Measurements from ENCODE around the gene PVALEF. TPM values are rescaled to one million over a fixed set of nuclear protein-coding genes. Genes with fewer than 3 reads are reported as not detected.

Gene PVALEF
- total and polyA plus RNA-seq, 2 donors (not counting 1 experiment from before 2014, with no cell fraction given) = not detected

DNA sequence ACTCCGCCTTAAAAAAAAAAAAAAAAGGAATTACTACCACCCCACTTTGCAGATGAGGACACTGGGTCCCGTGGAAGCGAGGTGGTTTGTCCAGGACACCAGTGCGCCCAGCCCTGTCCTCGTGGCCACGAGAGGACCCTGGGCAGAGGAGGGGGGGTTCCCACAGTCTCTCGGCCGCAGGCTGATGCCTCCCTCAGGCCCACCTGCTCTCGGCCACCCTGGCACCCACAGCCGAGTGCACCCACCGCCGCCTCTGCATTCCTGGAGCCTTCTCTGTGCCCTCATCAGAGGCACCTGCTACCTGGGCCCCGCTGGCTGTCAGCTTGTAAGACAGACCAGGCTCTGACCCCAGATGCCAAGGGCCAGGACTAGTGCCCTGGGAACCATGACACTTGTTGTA lies 28.1 kb upstream of the PVALEF start:
- H3K27ac ChIP-seq (ENCODE audit: insufficient read depth, low read length) = no peak overlapping the region
- no peak overlapping the region for H3K4me3 ChIP-seq (replicated peaks in 1 of 4; ENCODE audit: control extremely low read depth in 1 of 4, insufficient read depth in 1 of 4, low read depth in 3 of 4, low read length in 4 of 4)
- no peaks in the 10 kb centered on the region for H3K4me1 ChIP-seq (ENCODE audit: control insufficient read depth, extremely low read depth, insufficient read depth, low read length)
- no peak for TF ChIP-seq EZH2 (IDR thresholded peaks at IDR 0.05; ENCODE audit: low read length, missing control alignments)
- TF ChIP-seq CTCF (conservative IDR thresholded peaks at IDR 0.05 in 1 of 2, IDR thresholded peaks at IDR 0.05 in 1 of 2; ENCODE audit: low read depth in 1 of 2, low read length in 2 of 2) = no peak
- H3K9ac ChIP-seq (ENCODE audit: insufficient read depth, low read length) = no peak overlapping the region
- H3K4me2 ChIP-seq (ENCODE audit: extremely low read depth, insufficient read depth, low read length) = no peak overlapping the region
- no peaks in the 10 kb centered on the region for H3K36me3 ChIP-seq (ENCODE audit: control insufficient read depth, insufficient read depth, low read length)
- no peaks in the 10 kb centered on the region for H4K20me1 ChIP-seq (ENCODE audit: control insufficient read depth, extremely low read depth, insufficient read depth, low read length)
- no peaks in the 10 kb centered on the region for H3K9me3 ChIP-seq (ENCODE audit: control insufficient read depth, insufficient read depth, low read depth, low read length)
- no peaks in the 10 kb centered on the region for H3K27me3 ChIP-seq (ENCODE audit: control insufficient read depth, insufficient read depth, low read length)
- H2AFZ ChIP-seq (ENCODE audit: low read length) = no peak overlapping the region
- DNase-seq (ENCODE audit: low read depth in 2 of 2) = no peak
- no peaks in the 10 kb centered on the region for H3K79me2 ChIP-seq (ENCODE audit: control insufficient read depth, insufficient read depth, low read length)

DNA sequence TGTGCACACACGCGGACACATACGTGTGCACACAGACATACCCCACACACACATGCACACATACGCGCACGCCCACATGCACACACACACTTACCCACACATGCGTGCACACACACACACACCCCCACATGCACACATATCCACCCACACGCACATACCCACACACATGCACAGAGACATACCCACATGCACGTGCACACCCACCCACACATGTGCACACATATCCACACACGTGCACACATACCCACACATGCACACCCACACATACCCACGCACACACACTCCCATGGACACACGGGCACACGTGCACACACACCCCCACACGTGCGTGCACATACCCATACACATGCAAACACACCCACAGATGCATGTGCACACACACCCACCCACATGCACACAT lies 27.2 kb upstream of the PVALEF start:
- H3K79me2 ChIP-seq (ENCODE audit: control insufficient read depth, insufficient read depth, low read length) = no peaks in the 10 kb centered on the region
- H3K4me3 ChIP-seq (replicated peaks in 1 of 4; ENCODE audit: control extremely low read depth in 1 of 4, insufficient read depth in 1 of 4, low read depth in 3 of 4, low read length in 4 of 4) = no peak overlapping the region
- H3K27ac ChIP-seq (ENCODE audit: insufficient read depth, low read length) = no peak overlapping the region
- no peaks in the 10 kb centered on the region for H3K9me3 ChIP-seq (ENCODE audit: control insufficient read depth, insufficient read depth, low read depth, low read length)
- no peaks in the 10 kb centered on the region for H3K36me3 ChIP-seq (ENCODE audit: control insufficient read depth, insufficient read depth, low read length)
- no peak for DNase-seq (ENCODE audit: low read depth in 2 of 2)
- H3K27me3 ChIP-seq (ENCODE audit: control insufficient read depth, insufficient read depth, low read length) = no peaks in the 10 kb centered on the region
- TF ChIP-seq CTCF (conservative IDR thresholded peaks at IDR 0.05 in 1 of 2, IDR thresholded peaks at IDR 0.05 in 1 of 2; ENCODE audit: low read depth in 1 of 2, low read length in 2 of 2) (no peak), EZH2 (IDR thresholded peaks at IDR 0.05; ENCODE audit: low read length, missing control alignments) (no peak)
- no peak overlapping the region for H3K9ac ChIP-seq (ENCODE audit: insufficient read depth, low read length)
- H2AFZ ChIP-seq (ENCODE audit: low read length) = no peak overlapping the region
- H4K20me1 ChIP-seq (ENCODE audit: control insufficient read depth, extremely low read depth, insufficient read depth, low read length) = no peaks in the 10 kb centered on the region
- H3K4me1 ChIP-seq (ENCODE audit: control insufficient read depth, extremely low read depth, insufficient read depth, low read length) = no peaks in the 10 kb centered on the region
- no peak overlapping the region for H3K4me2 ChIP-seq (ENCODE audit: extremely low read depth, insufficient read depth, low read length)

DNA sequence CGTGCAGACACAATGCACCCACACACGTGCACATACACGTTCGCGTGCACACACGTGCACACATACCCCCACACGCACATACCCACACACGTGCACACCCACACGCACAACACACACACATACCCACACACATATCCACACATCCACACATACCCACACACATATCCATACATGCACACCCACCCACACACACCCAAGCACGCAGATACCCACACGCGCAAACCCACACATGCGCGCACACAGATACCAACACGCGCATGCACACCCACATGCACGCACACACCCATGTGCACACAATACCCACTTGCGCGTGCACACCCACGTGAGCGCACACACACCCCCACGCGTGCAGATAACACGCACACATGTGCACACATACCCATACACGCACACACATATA lies 26.8 kb upstream of the PVALEF start:
- H2AFZ ChIP-seq (ENCODE audit: low read length) = no peak overlapping the region
- H3K4me3 ChIP-seq (replicated peaks in 1 of 4; ENCODE audit: control extremely low read depth in 1 of 4, insufficient read depth in 1 of 4, low read depth in 3 of 4, low read length in 4 of 4) = no peak overlapping the region

More for the DNA sequence above, 26.8 kb upstream of the PVALEF start:
- Histone ChIP-seq H3K9me3 (ENCODE audit: control insufficient read depth, insufficient read depth, low read depth, low read length) (no peaks in the 10 kb centered on the region), H3K79me2 (ENCODE audit: control insufficient read depth, insufficient read depth, low read length) (no peaks in the 10 kb centered on the region), H3K4me1 (ENCODE audit: control insufficient read depth, extremely low read depth, insufficient read depth, low read length) (no peaks in the 10 kb centered on the region), H3K9ac (ENCODE audit: insufficient read depth, low read length) (no peak overlapping the region), H3K27me3 (ENCODE audit: control insufficient read depth, insufficient read depth, low read length) (no peaks in the 10 kb centered on the region), H3K27ac (ENCODE audit: insufficient read depth, low read length) (no peak overlapping the region), H3K4me2 (ENCODE audit: extremely low read depth, insufficient read depth, low read length) (no peak overlapping the region), H3K36me3 (ENCODE audit: control insufficient read depth, insufficient read depth, low read length) (no peaks in the 10 kb centered on the region), H4K20me1 (ENCODE audit: control insufficient read depth, extremely low read depth, insufficient read depth, low read length) (no peaks in the 10 kb centered on the region)
- DNase-seq (ENCODE audit: low read depth in 2 of 2) = no peak
- no peak for TF ChIP-seq EZH2 (IDR thresholded peaks at IDR 0.05; ENCODE audit: low read length, missing control alignments)
- TF ChIP-seq CTCF (conservative IDR thresholded peaks at IDR 0.05 in 1 of 2, IDR thresholded peaks at IDR 0.05 in 1 of 2; ENCODE audit: low read depth in 1 of 2, low read length in 2 of 2) = no peak
